Measurements from ENCODE around the gene BCAS3. TPM values are rescaled to one million over a fixed set of nuclear protein-coding genes. Genes with fewer than 3 reads are reported as not detected.

BCAS3 gene
- total and polyA plus RNA-seq, 2 donors (not counting 1 experiment from before 2014, with no cell fraction given), result 13.9 to 73.4 TPM

DNA sequence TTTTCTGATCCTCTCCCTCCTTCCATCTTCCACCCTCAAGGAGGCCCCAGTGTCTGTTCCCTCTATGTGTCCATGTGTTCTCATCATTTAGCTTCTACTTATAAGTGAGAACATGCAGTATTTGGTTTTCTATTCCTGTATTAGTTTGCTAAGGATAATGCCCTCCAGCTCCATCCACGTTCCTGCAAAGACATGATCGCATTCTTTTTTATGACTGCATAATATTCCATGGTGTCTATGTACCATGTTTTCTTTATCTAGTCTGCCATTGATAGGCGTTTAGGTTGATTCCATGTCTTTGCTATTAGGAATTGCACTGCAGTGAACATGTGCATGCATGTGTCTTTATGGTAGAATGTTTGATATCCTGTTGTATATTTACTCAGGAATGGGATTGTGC is 275.1 kb downstream of the BCAS3 start:
- H3K4me3 ChIP-seq (ENCODE audit: control extremely low read depth in 1 of 5, extremely low read depth in 1 of 5, insufficient read depth in 1 of 5, low read depth in 2 of 5, low read length in 4 of 5), result no peak overlapping the region
- no peak for TF ChIP-seq EZH2 (IDR thresholded peaks at IDR 0.05; ENCODE audit: borderline replicate concordance, insufficient read depth, low read depth, low read length, poor library complexity, severe bottlenecking)
- TF ChIP-seq, protein P1, sequence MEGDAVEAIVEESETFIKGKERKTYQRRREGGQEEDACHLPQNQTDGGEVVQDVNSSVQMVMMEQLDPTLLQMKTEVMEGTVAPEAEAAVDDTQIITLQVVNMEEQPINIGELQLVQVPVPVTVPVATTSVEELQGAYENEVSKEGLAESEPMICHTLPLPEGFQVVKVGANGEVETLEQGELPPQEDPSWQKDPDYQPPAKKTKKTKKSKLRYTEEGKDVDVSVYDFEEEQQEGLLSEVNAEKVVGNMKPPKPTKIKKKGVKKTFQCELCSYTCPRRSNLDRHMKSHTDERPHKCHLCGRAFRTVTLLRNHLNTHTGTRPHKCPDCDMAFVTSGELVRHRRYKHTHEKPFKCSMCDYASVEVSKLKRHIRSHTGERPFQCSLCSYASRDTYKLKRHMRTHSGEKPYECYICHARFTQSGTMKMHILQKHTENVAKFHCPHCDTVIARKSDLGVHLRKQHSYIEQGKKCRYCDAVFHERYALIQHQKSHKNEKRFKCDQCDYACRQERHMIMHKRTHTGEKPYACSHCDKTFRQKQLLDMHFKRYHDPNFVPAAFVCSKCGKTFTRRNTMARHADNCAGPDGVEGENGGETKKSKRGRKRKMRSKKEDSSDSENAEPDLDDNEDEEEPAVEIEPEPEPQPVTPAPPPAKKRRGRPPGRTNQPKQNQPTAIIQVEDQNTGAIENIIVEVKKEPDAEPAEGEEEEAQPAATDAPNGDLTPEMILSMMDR (IDR thresholded peaks at IDR 0.05), result no peak
- peaks cover 6% of the 10 kb centered on the region for H3K9me3 Mint-ChIP-seq (ENCODE audit: insufficient read depth)
- H3K27ac ChIP-seq (ENCODE audit: low read length in 2 of 2), result no peak overlapping the region
- WGBS (ENCODE audit: insufficient coverage), result 95% methylated on average over 3 of the region's 3 CpGs
- H3K79me2 ChIP-seq (ENCODE audit: control insufficient read depth, insufficient read depth, low read length), result no peaks in the 10 kb centered on the region
- no peaks in the 10 kb centered on the region for H3K36me3 ChIP-seq (replicated peaks in 1 of 2; ENCODE audit: control extremely low read depth in 1 of 2, control insufficient read depth in 1 of 2, extremely low read depth in 1 of 2, insufficient read depth in 2 of 2, low read length in 1 of 2)
- no peak overlapping the region for H3K4me2 ChIP-seq (replicated peaks; ENCODE audit: low read depth, low read length, poor library complexity, severe bottlenecking)
- no peak for ATAC-seq (ENCODE audit: low read depth)
- no peaks in the 10 kb centered on the region for H3K9me3 ChIP-seq (ENCODE audit: control extremely low read depth in 1 of 3, control insufficient read depth in 2 of 3, insufficient read depth in 1 of 3, low read length in 2 of 3)
- H3K4me1 ChIP-seq (ENCODE audit: control insufficient read depth in 2 of 2, insufficient read depth in 2 of 2, low read length in 2 of 2), result no peaks in the 10 kb centered on the region
- H3K9ac ChIP-seq (ENCODE audit: low read length), result no peak overlapping the region
- H4K20me1 ChIP-seq (ENCODE audit: control insufficient read depth, insufficient read depth, low read length, poor library complexity, severe bottlenecking), result no peaks in the 10 kb centered on the region
- intact Hi-C loops (cut with micrococcal nuclease), result no loop called here
- H3K27me3 Mint-ChIP-seq, result no peaks in the 10 kb centered on the region
- ChIA-PET POLR2A (no interaction called here), CTCF (no interaction called here)
- H3K27ac Mint-ChIP-seq, result no peak overlapping the region
- H3K27me3 ChIP-seq (replicated peaks in 1 of 4; ENCODE audit: control extremely low read depth in 1 of 4, control insufficient read depth in 3 of 4, insufficient read depth in 4 of 4, low read length in 3 of 4), result no peaks in the 10 kb centered on the region
- no peak for DNase-seq
- H2AFZ ChIP-seq (ENCODE audit: insufficient read depth, low read depth, low read length, poor library complexity, severe bottlenecking), result no peak overlapping the region
- no peaks in the 10 kb centered on the region for H3K4me1 Mint-ChIP-seq
- no peak overlapping the region for H3K4me3 Mint-ChIP-seq

DNA sequence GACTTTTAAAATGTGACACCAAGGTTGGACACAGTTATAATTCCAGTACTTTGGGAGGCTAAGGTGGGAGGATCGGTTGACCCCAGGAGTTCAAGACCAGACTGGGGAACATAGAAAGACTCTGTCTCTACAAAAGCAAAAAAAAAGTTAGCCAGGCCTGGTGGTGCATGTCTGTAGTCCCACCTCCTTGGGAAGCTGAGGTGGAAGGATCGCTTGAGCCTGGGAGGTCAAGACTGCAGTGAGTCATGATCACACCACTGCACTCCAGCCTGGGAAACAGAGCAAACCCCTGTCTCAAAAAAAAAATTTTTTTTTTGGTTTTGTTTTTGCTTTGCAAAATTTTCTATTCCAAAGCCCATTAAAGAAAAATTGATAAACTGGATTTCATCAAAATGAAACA is 281.4 kb downstream of the BCAS3 start:
- Mint-ChIP-seq H3K27ac (no peak overlapping the region), H3K4me1 (no peaks in the 10 kb centered on the region)
- POLR2A ChIA-PET, result no interaction called here

More for the DNA sequence above, 281.4 kb downstream of the BCAS3 start:
- no peaks in the 10 kb centered on the region for H3K36me3 ChIP-seq (replicated peaks in 1 of 2; ENCODE audit: control extremely low read depth in 1 of 2, control insufficient read depth in 1 of 2, extremely low read depth in 1 of 2, insufficient read depth in 2 of 2, low read length in 1 of 2)
- H3K79me2 ChIP-seq (ENCODE audit: control insufficient read depth, insufficient read depth, low read length), result no peaks in the 10 kb centered on the region
- no peak overlapping the region for H3K4me2 ChIP-seq (replicated peaks; ENCODE audit: low read depth, low read length, poor library complexity, severe bottlenecking)
- no peak overlapping the region for H3K9ac ChIP-seq (ENCODE audit: low read length)
- H4K20me1 ChIP-seq (ENCODE audit: control insufficient read depth, insufficient read depth, low read length, poor library complexity, severe bottlenecking), result no peaks in the 10 kb centered on the region
- no peak for TF ChIP-seq EZH2 (IDR thresholded peaks at IDR 0.05; ENCODE audit: borderline replicate concordance, insufficient read depth, low read depth, low read length, poor library complexity, severe bottlenecking)
- TF ChIP-seq, protein P1 (IDR thresholded peaks at IDR 0.05), result no peak
- no peak overlapping the region for H2AFZ ChIP-seq (ENCODE audit: insufficient read depth, low read depth, low read length, poor library complexity, severe bottlenecking)
- CTCF ChIA-PET, result no interaction called here
- WGBS (ENCODE audit: insufficient coverage), result 100% methylated on average over 1 of the region's 2 CpGs
- H3K27me3 Mint-ChIP-seq, result no peaks in the 10 kb centered on the region
- H3K27me3 ChIP-seq (replicated peaks in 1 of 4; ENCODE audit: control extremely low read depth in 1 of 4, control insufficient read depth in 3 of 4, insufficient read depth in 4 of 4, low read length in 3 of 4), result no peaks in the 10 kb centered on the region
- no peaks in the 10 kb centered on the region for H3K4me1 ChIP-seq (ENCODE audit: control insufficient read depth in 2 of 2, insufficient read depth in 2 of 2, low read length in 2 of 2)
- DNase-seq (no peak), ATAC-seq (ENCODE audit: low read depth) (no peak)
- H3K9me3 Mint-ChIP-seq (ENCODE audit: insufficient read depth), result peaks cover 5% of the 10 kb centered on the region
- intact Hi-C loops (cut with micrococcal nuclease), result no loop called here
- no peak overlapping the region for H3K4me3 ChIP-seq (ENCODE audit: control extremely low read depth in 1 of 5, extremely low read depth in 1 of 5, insufficient read depth in 1 of 5, low read depth in 2 of 5, low read length in 4 of 5)
- no peak overlapping the region for H3K4me3 Mint-ChIP-seq
- peaks cover 0 to 3% (median under 1%) of the 10 kb centered on the region in 3 donors for H3K9me3 ChIP-seq (ENCODE audit: control extremely low read depth in 1 of 3, control insufficient read depth in 2 of 3, insufficient read depth in 1 of 3, low read length in 2 of 3)
- H3K27ac ChIP-seq (ENCODE audit: low read length in 2 of 2), result no peak overlapping the region
